HEK293T (cell line): Measurements from ENCODE around the gene SGO2.

Source experiments
- CTCF ChIA-PET: fragments of 350-600 bp; formaldehyde crosslinking; extraction: SDS; loops from one replicate; lab custom pipeline; 2021; ENCODE audit warnings: antibody characterized with exemption, inconsistent platforms; lab: Yijun Ruan, JAX
- POLR2A ChIA-PET: fragments of 350-600 bp; formaldehyde crosslinking; extraction: SDS; loops from one replicate; lab custom pipeline; 2020; ENCODE audit warnings: antibody characterized with exemption, inconsistent platforms; lab: Yijun Ruan, JAX
- DNase-seq: peaks from one replicate; pipeline ENCODE4 v3.0.0; 2012; ENCODE audit warnings: mixed read lengths; ENCODE audit errors: extremely low spot score
- ARNT ChIP-seq: fragments of 450-650 bp; IDR thresholded peaks from 2 replicates; pipeline ENCODE4 v1.6.1; 2017; ENCODE audit warnings: mild to moderate bottlenecking
- BHLHE40 ChIP-seq: fragments of 450-650 bp; IDR thresholded peaks from 2 replicates; pipeline ENCODE4 v1.6.1; 2016; ENCODE audit warnings: mild to moderate bottlenecking, moderate library complexity, borderline replicate concordance
- CTBP1 ChIP-seq: fragments of 450-650 bp; IDR thresholded peaks from 2 replicates; pipeline ENCODE4 v1.6.1; 2016; ENCODE audit warnings: borderline replicate concordance
- ELF4 ChIP-seq: fragments of 450-650 bp; IDR thresholded peaks from 2 replicates; pipeline ENCODE4 v1.6.1; 2017; ENCODE audit warnings: antibody characterized with exemption
- FOXA1 ChIP-seq: fragments of 450-650 bp; IDR thresholded peaks from 2 replicates; pipeline ENCODE4 v1.6.1; 2016; ENCODE audit warnings: mild to moderate bottlenecking
- FOXK2 ChIP-seq: fragments of 450-650 bp; IDR thresholded peaks from 2 replicates; pipeline ENCODE4 v1.6.1; 2016; ENCODE audit warnings: mild to moderate bottlenecking
- FOXM1 ChIP-seq: fragments of 450-650 bp; IDR thresholded peaks from 2 replicates; pipeline ENCODE4 v1.6.1; 2017; ENCODE audit warnings: mild to moderate bottlenecking, borderline replicate concordance
- HDGF ChIP-seq: fragments of 450-650 bp; IDR thresholded peaks from 2 replicates; pipeline ENCODE4 v1.6.1; 2017; ENCODE audit warnings: antibody characterized with exemption, borderline replicate concordance
- L3MBTL2 ChIP-seq: fragments of 450-650 bp; conservative IDR thresholded peaks from 2 replicates; pipeline ENCODE4 v1.6.1; 2016; ENCODE audit warnings: mild to moderate bottlenecking
- LEF1 ChIP-seq: fragments of 450-650 bp; IDR thresholded peaks from 2 replicates; pipeline ENCODE4 v1.6.1; 2017; ENCODE audit warnings: mild to moderate bottlenecking, borderline replicate concordance
- NFRKB ChIP-seq: fragments of 450-650 bp; IDR thresholded peaks from 2 replicates; pipeline ENCODE4 v1.6.1; 2016; ENCODE audit warnings: mild to moderate bottlenecking, moderate library complexity
- PKNOX1 ChIP-seq: fragments of 450-650 bp; IDR thresholded peaks from 2 replicates; pipeline ENCODE4 v1.6.1; 2016
- SP1 ChIP-seq: fragments of 450-650 bp; IDR thresholded peaks from 2 replicates; pipeline ENCODE4 v1.6.1; 2017
- SUZ12 ChIP-seq: fragments of 450-650 bp; IDR thresholded peaks from 2 replicates; pipeline ENCODE4 v1.6.1; 2016; ENCODE audit warnings: mild to moderate bottlenecking
- TARDBP ChIP-seq: fragments of 450-650 bp; IDR thresholded peaks from 2 replicates; pipeline ENCODE4 v1.6.1; 2016
- ZNF384 ChIP-seq: fragments of 450-650 bp; IDR thresholded peaks from 2 replicates; pipeline ENCODE4 v1.6.1; 2016

The SGO2 gene

GRCh38 chr2:200591308-200591707 lies 65.3 kb downstream of the SGO2 start:
- ChIA-PET POLR2A (no interaction called here), CTCF (no interaction called here)
- no peak for DNase-seq
- TF ChIP-seq TARDBP: no peak
- TF ChIP-seq SP1: no peak
- TF ChIP-seq PKNOX1: no peak
- no peak for TF ChIP-seq FOXM1
- no peak for TF ChIP-seq FOXA1
- TF ChIP-seq CTBP1: no peak
- no peak for TF ChIP-seq HDGF
- no peak for TF ChIP-seq NFRKB
- no peak for TF ChIP-seq LEF1
- no peak for TF ChIP-seq SUZ12
- TF ChIP-seq ZNF384: no peak
- no peak for TF ChIP-seq BHLHE40
- TF ChIP-seq FOXK2: no peak
- TF ChIP-seq ELF4: no peak
- no peak for TF ChIP-seq ARNT
- TF ChIP-seq L3MBTL2: no peak

- ChIA-PET POLR2A (interaction anchor here (0.7 kb wide), 1 partner anchor 795 kb away, joined by 3 read pairs; no protein-coding TSS in a partner anchor), CTCF (no interaction called here)
- TF ChIP-seq ZNF384: no peak
- no peak for DNase-seq
These were observed 66.5 kb downstream of the SGO2 start for GRCh38 chr2:200592406-200593075.

- CTCF ChIA-PET: no interaction called here
- no peak for TF ChIP-seq PKNOX1
- no peak for TF ChIP-seq SUZ12
These were observed 67.9 kb downstream of the SGO2 start for GRCh38 chr2:200593905-200594304.

GRCh38 chr2:200595913-200596312 lies 69.9 kb downstream of the SGO2 start:
- DNase-seq: no peak
- CTCF ChIA-PET: no interaction called here
- TF ChIP-seq LEF1 (no peak), ZNF384 (no peak), NFRKB (no peak), SUZ12 (no peak)
- POLR2A ChIA-PET: no interaction called here

More at GRCh38 chr2:200593905-200594304, 67.9 kb downstream of the SGO2 start:
- POLR2A ChIA-PET: no interaction called here
- no peak for DNase-seq

GRCh38 chr2:200596774-200597570 lies 71.0 kb downstream of the SGO2 start:
- CTCF ChIA-PET: no interaction called here
- TF ChIP-seq ELF4 (no peak), TARDBP (no peak), PKNOX1 (no peak), SP1 (no peak), LEF1 (no peak), FOXA1 (no peak), ZNF384 (no peak), BHLHE40 (no peak), NFRKB (no peak), HDGF (no peak), CTBP1 (no peak), SUZ12 (no peak), ARNT (no peak), FOXM1 (no peak), L3MBTL2 (no peak), FOXK2 (no peak)
- POLR2A ChIA-PET: no interaction called here
- no peak for DNase-seq

- no peak for DNase-seq
- CTCF ChIA-PET: no interaction called here
- TF ChIP-seq PKNOX1: no peak
- no peak for TF ChIP-seq HDGF
- no peak for TF ChIP-seq LEF1
- no peak for TF ChIP-seq ZNF384
- TF ChIP-seq FOXM1: no peak
- no peak for TF ChIP-seq TARDBP
- no peak for TF ChIP-seq NFRKB
- TF ChIP-seq BHLHE40: no peak
- TF ChIP-seq SP1: no peak
- TF ChIP-seq CTBP1: no peak
- TF ChIP-seq ARNT: no peak
- TF ChIP-seq L3MBTL2: no peak
- no peak for TF ChIP-seq SUZ12
- TF ChIP-seq FOXK2: no peak
- no peak for TF ChIP-seq ELF4
- TF ChIP-seq FOXA1: no peak
These were observed 73.2 kb downstream of the SGO2 start for GRCh38 chr2:200599206-200599605.

More at GRCh38 chr2:200599206-200599605, 73.2 kb downstream of the SGO2 start:
- POLR2A ChIA-PET: no interaction called here
